ENCODE measurements around the gene CTF1.
"Not testable (repeated sequence)": the region's sequence is repeated elsewhere in the genome, so short reads cannot be mapped to it uniquely, and the experiment has no call there.

CTF1 gene

DNA sequence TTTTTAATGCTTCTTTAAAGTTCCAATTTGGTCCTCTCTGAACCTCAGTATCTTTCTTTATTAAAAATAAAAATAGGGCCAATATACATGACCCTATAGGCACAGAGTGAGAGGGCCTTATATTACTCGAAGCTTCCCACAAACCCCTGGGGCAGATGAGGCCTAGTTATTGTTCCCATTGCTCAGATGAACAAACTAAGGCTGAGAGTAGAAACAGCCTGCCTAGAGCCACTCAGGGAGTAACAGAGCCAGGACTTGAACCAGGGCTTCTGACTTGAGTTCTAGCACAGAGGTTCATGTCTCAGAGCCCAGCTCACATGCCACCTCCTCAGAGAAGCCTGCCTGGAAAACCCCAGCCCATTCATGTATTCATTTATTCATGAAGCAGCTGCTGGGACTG, 10.3 kb upstream of the CTF1 start:
- no peak for DNase-seq (ENCODE audit: extremely low read depth in 1 of 2, low read depth in 1 of 2)

DNA sequence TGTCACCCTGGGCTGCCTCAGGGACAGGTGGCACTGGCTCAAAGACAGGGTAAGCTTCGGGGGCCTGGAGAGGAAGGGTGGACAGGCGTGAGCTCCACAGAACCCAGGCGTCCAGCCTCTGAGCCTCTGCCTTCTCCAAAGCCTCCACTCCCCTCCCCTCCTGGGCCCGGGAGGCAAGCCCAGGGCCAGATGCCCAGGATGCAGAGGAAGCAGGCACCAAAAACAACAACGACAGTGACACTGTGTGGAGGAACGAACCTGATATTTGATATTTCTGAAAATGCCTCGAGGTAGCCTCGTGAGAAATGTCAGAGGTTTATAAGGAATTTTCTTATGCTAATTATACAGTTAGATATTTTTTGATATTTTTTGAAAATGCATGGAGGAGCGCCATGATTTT, 8.5 kb upstream of the CTF1 start:
- DNase-seq (ENCODE audit: extremely low read depth in 1 of 2, low read depth in 1 of 2) = no peak

DNA sequence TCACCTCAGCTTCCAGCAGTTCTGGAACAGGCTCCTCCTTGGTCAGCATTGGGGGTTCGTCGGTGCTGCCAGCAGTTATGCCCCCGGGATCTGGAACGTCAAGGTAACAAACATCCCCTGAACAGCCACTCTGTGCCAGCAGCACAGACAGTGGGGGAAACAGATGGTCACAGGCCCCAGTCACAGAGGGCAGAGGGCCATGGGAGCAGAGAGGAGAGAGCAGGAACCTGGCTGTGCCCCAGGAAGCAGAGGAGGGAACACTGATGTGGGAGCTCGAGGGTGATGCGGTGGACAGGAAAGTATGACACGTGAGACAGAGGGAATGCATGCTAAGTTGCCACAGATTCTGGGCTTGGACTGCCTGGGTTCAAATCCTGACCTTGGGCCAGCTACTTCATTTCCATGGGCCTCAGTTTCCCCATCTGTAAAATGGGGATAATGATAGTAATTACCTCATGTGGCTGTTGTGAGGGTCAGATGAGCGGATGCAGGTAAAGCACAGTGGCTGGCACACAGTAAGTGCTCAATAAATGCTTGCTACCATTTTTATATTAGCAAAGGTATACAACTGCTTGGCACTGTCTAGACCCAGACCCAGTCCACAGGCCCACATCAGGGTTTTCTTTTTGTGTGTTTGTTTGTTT, 7.4 kb upstream of the CTF1 start:
- DNase-seq (ENCODE audit: extremely low read depth in 1 of 2, low read depth in 1 of 2) = no peak

DNA sequence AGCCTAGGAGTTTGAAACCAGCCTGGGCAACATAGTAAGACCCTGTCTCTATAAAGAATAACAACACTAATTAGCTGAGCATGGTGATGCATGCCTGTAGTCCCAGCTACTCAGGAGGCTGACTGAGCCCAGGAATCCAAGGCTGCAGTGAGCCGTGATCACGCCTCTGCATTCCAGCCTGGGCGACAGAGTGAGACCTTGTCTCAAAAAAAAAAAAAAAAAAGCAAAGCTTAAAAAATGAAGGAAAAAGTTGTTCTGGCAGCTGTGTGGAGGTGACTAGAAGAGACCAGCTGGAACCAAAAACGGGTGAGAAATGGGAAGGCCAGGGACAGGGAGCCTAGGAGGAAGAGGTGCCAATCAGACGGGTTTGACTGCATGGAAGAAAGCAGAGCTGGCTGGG, 6.7 kb upstream of the CTF1 start:
- DNase-seq (ENCODE audit: extremely low read depth in 1 of 2, low read depth in 1 of 2) = no peak

DNA sequence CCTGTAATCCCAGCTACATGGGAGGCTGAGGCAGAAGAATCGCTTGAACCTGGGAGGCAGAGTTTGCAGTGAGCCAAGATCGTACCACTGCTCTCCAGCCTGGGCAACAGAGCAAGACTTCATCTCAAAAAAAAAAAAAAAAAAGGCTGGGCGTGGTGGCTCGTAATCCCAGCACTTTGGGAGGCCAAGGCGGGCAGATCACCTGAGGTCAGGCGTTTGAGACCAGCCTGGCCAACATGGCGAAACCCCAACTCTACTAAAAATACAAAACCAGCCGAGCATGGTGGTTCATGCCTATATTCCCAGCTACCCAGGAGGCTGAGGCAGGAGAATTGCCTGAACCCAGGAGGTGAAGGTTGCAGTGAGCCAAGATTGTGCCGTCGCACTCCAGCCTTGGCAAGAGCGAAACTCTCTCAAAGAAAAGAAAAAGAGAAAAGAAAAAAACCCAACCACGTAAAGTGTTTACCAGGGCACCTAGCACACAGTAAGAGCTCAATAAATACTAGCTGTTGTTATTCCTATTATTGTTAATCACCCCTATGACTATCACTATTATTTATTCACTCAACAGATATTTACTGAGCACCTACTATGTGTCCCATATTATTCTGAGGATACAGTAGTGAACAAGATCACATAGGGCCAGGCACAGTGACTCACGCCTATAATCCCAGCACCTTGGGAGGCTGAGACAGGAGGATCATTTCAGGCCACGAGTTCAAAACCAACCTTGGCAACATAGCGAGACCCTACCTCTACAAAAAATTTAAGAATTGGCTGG, 5.2 kb upstream of the CTF1 start:
- DNase-seq (ENCODE audit: extremely low read depth in 1 of 2, low read depth in 1 of 2) = not testable (repeated sequence)

DNA sequence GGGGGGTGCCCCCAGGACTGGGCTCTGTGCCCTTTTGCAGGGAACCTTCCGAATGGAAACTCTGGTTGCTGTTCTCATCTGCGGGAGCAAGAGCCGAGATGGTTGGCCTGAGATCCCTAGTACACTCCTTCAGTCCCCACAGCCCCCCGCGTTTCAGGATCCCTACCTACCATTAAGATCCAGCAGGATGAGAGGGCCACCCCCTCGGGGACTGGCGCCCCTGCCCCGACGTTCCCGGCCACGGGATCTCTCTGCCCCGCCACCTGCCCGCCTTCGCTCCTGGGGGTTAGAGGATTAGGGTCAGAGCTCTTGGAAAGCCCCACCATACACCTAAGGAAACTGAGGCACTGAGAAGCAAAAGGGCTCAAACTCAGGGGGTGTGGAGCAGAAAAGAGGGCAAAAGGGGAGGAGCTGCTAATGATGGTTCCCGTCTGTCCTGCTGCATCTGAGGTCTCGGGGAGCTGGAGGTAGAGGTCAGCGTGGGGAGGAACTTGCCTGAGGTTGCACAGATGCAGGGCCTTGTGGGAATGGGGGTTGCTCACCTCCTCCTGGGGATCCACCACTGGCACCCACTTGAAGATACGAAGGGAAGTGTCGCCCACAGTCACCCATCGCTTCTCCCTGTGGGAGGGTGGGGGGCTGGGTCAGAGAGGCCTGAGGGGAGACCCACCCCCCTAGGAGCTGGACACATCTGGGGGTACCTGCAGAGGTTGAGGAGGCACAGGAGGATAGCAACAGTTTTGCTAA, 3.6 kb upstream of the CTF1 start:
- DNase-seq (ENCODE audit: extremely low read depth in 1 of 2, low read depth in 1 of 2) = no peak

DNA sequence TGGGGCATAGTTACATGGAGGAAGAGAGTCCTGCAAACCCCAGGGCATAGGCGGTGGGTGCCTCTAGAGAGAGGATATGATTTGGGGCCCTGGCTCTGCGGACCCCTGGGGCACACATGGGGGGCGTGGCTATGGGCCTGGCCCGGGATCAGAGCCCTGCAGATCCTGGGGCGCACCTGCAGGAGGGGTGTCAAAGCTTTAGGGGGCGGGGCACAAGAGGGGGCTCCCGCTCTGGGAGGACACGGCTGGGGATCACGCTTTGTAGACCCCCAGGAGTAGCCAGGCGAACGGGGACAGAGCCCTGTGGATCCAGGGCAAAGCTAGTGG, 3.0 kb upstream of the CTF1 start:
- no peak for DNase-seq (ENCODE audit: extremely low read depth in 1 of 2, low read depth in 1 of 2)

DNA sequence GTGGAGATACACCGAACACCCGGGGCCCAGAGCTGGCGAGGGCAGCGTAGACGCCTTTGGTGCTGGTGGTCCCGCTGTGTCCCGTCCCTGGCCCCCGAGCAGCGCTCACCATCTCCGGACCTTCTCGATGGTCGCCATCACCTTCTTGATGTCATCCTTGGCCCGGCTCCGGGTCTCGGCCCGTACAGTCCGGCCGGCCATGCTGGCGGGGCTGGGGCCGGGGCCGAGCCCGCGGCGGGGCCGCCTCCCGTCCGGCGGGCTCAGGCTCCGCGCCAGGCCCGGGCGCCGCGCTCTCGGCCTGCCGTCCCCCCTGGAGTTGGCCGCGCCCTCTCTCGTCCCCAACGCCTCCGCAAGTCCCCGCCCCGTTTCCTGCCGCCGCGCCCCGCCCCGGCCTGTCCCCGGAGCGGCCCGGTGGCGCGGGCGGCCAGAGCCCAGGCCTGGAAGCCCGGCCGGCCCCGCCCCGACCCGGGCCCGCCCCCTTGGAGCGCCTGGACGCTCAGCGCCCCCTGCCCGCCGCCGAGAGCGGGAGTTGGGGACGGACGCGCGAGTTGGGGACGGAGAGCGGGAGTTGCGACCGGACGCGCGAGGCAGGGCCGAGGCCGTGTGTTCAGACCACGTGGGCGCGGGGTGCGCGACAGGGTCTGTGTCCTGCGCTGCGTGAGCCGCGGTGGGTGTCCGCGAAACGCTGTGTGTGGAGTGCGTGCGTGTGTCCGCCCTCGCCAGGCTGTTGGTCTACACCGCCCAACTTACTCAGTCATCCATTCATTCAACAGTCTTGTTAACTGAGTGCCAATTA, 2.5 kb upstream of the CTF1 start, which contains the start of gene BCL7C:
BCL7C (minus strand) TSS at position 334 of the 796 bp plus-strand sequence; CDS start at position 201, 133 bp downstream.
- peak; percentile 82 for DNase-seq (ENCODE audit: extremely low read depth in 1 of 2, low read depth in 1 of 2)

DNA sequence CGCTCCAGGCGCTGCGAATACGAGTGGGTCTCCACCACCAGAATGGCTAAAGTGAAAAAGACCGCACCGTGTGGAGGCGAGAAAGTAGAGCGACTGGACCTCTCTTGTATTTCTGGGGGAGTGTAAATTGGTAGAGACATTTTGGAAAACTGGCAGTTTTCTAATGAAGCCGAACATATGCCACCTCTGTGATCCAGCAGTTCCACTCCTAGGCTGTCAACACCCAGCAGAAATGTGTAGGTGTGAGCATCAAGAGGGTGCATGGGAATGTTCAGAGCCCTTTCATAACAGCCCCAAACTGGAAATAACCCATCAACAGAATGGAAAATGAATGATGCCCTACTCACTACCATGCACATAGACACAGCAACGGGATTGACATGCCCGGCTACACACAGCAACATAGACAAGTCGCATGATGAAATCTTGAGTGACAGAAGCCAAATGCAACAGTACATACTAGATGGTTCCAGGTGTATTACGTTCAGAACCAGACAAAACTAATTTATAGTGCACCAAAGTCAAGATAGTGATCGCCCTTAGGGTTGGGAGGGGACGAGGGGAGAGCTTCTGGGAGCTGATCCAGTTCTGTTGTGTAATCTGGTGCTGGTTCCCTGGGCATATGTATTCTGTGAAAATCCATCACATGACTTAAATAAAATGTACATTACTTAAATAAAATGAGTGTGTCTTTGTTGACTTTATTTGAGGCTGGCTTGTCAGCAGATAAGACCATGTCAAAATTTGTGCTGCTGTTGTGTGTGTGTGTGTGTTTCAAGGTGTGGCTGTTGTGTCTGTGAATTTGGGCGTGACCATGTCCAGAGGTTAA, 1.7 kb upstream of the CTF1 start:
- no peak for DNase-seq (ENCODE audit: extremely low read depth in 1 of 2, low read depth in 1 of 2)

DNA sequence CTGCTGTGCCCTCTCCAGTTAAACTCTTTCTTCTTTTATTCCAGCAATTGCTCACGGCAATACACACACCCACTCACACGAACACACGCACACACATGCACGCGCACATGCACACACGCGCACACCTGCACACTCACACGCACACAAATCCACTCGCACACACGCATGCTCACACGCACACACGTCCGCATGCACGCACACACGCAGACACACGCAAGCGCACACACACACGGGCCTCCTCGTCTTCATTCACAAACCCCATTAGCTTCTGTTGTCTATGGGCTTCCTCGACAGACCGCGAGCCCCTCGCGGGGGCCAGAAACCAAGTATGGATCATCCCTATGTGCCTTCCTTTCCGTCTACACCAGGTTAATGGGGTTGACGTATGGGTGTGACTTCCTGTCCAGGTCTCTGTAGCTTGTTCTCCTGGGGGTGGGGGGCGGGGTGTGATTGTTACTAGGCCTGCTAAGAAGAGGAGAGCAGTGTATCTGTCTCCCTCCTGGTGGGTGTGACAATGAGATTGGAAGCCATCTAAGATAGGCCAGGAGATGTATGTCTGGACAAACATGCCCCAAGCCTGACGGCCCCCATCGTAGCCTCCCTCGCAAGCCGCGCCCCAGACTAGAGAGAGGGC, 670 bp upstream of the CTF1 start:
- no peak for DNase-seq (ENCODE audit: extremely low read depth in 1 of 2, low read depth in 1 of 2)

DNA sequence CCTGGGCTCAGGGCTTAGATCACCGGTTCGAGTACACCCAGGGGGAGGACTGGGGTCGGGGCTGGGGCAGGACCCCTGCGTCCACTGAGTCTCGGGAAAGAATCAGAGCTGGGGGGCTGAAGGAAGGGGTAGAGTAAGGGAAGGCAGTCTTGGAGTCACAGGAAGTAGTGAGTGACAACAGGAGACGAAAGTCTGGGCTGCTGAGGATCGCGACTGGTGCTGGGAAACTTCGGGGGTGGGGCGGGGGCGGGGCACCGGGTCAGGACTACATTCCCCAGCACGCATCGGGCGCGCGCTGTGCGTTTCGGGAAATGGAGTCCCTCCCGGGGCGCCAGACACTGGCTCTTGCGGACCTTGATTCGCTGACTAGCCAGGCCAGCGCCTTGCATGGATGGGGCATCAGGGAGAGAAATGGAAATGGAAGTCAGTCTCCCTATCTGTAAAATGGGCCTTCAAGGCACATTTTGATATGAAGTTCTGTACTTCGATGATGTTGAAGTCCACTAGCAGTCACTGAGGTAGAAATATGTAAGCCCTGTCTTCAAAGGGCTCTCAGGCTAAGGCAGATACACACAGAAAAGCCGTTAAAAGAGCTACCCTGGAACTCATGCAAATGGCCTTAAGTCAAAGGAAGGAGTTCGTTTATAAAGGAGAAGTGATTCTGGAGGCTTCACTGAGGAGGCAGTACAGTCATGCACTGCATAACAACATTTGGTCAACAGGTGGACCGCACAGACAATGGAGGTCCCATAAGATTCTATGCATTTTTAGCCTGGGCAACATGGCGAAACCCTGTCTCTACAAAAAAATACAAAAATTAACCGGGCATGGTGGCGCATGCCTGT, 697 bp downstream of the CTF1 start:
- peak; percentile 65 to 78 for DNase-seq (ENCODE audit: extremely low read depth in 1 of 2, low read depth in 1 of 2)

DNA sequence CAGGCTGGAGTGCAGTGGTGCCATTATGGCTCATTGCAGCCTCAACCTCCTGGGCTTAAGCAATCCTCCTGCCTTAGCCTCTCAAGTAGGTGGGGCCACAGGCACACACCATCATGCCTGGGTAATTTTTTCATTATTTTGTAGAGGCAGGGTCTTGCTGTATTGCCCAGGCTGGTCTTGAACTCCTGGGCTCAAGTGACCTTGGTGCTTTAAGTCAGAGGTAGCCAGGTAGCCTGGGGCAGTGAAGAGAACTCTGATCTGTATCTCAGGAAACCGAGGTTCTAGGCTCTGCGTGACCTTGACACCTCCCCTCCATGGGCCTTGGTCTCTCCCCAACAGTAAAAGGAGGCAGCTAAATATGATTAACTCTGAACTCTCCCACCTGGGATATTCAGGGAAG, 3.4 kb downstream of the CTF1 start:
- DNase-seq (ENCODE audit: extremely low read depth in 1 of 2, low read depth in 1 of 2) = no peak

DNA sequence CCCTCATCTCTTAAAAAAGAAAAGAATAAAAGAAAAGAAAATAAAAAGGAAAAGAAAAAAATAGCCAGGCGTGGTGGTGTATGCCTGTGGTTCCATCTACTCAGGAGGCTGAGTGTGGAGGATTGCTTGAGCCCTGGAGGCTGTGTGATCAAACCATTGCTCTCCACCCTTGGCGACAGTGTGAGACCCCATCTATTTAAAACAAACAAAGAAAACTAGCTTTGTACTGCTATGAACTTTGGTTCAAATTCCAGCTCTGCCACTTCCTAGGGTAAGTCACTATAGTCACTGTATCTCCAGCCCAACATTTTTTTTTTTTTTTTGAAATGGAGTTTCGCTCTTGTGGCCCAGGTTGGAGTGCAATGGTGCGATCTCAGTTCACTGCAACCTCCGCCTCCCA, 4.2 kb downstream of the CTF1 start:
- DNase-seq (ENCODE audit: extremely low read depth in 1 of 2, low read depth in 1 of 2) = no peak

DNA sequence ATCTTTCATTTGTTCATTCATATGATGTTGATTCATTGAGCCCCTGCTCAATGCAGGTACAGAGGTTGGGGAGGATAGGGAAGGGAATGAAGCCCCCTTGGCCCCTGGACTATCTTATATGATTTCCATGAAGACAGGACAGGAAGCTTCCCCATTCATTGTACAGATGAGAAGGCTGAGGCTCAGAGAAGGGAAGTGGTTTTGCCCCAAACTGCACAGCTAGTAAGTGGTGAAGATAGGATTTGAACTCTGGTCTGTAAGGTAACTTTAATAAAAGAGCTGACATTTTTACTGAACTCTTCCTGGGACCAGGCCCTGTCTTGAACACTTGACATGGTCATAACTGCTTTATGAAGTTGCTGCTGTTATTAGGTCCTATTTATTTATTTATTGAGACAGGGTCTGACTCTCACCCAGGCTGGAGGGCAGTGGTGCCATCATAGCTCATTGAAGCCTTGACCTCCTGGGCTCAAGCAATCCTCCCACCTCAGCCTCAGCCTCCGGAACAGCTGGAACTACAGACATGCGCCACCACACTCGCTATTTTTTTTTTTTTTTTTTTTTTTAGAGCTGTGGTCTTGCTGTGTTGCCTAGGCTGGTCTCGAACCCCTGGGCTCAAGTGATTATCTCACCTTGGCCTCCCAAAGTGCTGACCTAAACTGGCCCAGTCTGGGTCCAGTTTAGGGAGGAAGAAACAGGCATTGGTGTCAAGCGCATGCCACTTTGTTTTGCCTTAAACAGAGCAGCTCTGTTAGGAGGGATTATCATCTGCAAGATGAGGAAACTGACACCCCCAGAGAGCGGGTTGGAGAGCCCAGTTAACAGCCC, 5.0 kb downstream of the CTF1 start:
- DNase-seq (ENCODE audit: extremely low read depth in 1 of 2, low read depth in 1 of 2) = no peak

DNA sequence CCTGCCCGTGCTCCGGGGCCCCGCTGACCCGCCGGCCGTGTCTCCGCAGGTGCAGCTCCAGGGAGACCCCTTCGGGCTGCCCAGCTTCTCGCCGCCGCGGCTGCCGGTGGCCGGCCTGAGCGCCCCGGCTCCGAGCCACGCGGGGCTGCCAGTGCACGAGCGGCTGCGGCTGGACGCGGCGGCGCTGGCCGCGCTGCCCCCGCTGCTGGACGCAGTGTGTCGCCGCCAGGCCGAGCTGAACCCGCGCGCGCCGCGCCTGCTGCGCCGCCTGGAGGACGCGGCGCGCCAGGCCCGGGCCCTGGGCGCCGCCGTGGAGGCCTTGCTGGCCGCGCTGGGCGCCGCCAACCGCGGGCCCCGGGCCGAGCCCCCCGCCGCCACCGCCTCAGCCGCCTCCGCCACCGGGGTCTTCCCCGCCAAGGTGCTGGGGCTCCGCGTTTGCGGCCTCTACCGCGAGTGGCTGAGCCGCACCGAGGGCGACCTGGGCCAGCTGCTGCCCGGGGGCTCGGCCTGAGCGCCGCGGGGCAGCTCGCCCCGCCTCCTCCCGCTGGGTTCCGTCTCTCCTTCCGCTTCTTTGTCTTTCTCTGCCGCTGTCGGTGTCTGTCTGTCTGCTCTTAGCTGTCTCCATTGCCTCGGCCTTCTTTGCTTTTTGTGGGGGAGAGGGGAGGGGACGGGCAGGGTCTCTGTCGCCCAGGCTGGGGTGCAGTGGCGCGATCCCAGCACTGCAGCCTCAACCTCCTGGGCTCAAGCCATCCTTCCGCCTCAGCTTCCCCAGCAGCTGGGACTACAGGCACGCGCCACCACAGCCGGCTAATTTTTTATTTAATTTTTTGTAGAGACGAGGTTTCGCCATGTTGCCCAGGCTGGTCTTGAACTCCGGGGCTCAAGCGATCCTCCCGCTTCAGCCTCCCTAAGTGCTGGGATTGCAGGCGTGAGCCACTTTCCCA, 5.9 kb downstream of the CTF1 start:
- DNase-seq (ENCODE audit: extremely low read depth in 1 of 2, low read depth in 1 of 2) = no peak

DNA sequence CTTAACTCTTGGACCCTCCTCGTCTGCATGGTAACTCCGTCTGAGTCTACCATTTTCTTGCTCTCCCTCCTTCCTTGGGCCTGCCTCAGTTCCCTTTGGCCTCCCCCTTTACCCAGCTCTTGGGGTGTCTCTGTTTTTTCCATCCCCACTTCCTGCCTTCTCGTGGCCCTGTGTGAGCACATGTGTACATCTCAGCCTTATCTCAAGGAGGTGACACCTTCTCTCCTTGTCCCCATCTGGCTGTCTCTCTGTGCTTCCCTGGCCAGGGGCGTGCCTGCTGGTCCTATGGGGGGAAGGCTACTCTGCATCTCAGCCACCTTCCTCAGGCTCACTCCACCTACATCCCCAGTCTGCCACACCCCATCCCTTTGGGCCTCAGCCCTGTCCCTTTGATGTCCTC, 6.6 kb downstream of the CTF1 start:
- DNase-seq (ENCODE audit: extremely low read depth in 1 of 2, low read depth in 1 of 2) = no peak

DNA sequence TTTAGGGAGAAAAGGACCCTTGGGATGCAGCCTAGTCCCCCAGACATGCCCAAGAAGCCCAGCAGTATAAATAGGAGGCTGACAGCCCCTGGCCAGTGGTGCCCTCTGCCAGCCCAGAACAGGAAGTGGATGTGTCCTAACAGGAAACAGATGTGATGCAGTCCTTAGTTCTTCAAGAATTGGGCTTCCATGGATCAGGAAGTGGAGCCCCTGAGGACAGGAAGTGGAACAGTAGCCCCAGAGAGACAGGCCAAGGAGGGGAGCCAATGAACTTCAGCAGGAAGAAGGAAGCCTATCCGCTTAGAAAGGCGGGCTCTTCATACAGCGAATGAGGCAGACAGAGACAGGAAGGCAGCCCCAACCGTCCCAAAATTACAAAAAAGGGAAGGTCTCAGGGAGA, 7.2 kb downstream of the CTF1 start:
- no peak for DNase-seq (ENCODE audit: extremely low read depth in 1 of 2, low read depth in 1 of 2)
